ENCODE data around the gene CEP19. TPM values are rescaled to one million over a fixed set of nuclear protein-coding genes. Genes with fewer than 3 reads are reported as not detected.

CEP19 gene
- total RNA-seq, 1 experiment from 2014 or later = 7.1 TPM

DNA sequence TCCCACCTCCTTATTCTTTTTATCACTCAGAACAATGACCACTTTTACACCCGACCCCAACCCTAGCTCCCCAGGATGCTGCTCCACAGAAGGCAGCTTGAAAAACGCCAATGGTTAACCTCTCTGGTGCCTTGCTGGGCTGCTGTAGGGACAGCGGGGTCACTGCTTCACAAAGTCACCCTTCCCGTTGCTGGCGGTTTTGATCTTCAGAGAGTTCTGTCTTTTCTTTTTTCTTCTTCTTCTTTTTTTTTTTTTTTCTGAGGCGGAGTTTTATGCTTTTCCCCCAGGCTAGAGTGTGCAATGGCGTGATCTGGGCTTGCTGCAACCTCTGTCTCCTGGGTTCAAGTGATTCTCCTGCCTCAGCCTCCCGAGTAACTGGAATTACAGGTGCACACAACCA is 20.7 kb downstream of the CEP19 start:
- ChIA-PET POLR2A (interaction anchor here (0.5 kb wide), 1 partner anchor 21 kb away, joined by 4 read pairs; no protein-coding TSS in a partner anchor), CTCF (interaction anchor here (0.6 to 0.7 kb wide), 2 partner anchors 21 to 424 kb away, joined by 3 to 7 read pairs; no protein-coding TSS in a partner anchor)
- no peaks in the 10 kb centered on the region for H3K27me3 ChIP-seq (ENCODE audit: control insufficient read depth, insufficient read depth, low read length)
- H3K36me3 ChIP-seq (ENCODE audit: control insufficient read depth, insufficient read depth, low read length) = no peaks in the 10 kb centered on the region
- in situ Hi-C loops (cut with HindIII; ENCODE audit: low pct_unique_long_range_greater_than_20kb, low sequenced_read_pairs) (no loop called here), intact Hi-C loops (cut with micrococcal nuclease; ENCODE audit: unreplicated experiment) (no loop called here)
- TF ChIP-seq, protein P1, sequence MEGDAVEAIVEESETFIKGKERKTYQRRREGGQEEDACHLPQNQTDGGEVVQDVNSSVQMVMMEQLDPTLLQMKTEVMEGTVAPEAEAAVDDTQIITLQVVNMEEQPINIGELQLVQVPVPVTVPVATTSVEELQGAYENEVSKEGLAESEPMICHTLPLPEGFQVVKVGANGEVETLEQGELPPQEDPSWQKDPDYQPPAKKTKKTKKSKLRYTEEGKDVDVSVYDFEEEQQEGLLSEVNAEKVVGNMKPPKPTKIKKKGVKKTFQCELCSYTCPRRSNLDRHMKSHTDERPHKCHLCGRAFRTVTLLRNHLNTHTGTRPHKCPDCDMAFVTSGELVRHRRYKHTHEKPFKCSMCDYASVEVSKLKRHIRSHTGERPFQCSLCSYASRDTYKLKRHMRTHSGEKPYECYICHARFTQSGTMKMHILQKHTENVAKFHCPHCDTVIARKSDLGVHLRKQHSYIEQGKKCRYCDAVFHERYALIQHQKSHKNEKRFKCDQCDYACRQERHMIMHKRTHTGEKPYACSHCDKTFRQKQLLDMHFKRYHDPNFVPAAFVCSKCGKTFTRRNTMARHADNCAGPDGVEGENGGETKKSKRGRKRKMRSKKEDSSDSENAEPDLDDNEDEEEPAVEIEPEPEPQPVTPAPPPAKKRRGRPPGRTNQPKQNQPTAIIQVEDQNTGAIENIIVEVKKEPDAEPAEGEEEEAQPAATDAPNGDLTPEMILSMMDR (IDR thresholded peaks at IDR 0.05) = no peak
- TF ChIP-seq SIN3A (IDR thresholded peaks at IDR 0.05; ENCODE audit: borderline replicate concordance, insufficient read depth, low read depth, low read length) = no peak
- TF ChIP-seq POLR2AphosphoS5 (IDR thresholded peaks at IDR 0.05; ENCODE audit: low read depth, low read length) = no peak
- TF ChIP-seq, protein P2, sequence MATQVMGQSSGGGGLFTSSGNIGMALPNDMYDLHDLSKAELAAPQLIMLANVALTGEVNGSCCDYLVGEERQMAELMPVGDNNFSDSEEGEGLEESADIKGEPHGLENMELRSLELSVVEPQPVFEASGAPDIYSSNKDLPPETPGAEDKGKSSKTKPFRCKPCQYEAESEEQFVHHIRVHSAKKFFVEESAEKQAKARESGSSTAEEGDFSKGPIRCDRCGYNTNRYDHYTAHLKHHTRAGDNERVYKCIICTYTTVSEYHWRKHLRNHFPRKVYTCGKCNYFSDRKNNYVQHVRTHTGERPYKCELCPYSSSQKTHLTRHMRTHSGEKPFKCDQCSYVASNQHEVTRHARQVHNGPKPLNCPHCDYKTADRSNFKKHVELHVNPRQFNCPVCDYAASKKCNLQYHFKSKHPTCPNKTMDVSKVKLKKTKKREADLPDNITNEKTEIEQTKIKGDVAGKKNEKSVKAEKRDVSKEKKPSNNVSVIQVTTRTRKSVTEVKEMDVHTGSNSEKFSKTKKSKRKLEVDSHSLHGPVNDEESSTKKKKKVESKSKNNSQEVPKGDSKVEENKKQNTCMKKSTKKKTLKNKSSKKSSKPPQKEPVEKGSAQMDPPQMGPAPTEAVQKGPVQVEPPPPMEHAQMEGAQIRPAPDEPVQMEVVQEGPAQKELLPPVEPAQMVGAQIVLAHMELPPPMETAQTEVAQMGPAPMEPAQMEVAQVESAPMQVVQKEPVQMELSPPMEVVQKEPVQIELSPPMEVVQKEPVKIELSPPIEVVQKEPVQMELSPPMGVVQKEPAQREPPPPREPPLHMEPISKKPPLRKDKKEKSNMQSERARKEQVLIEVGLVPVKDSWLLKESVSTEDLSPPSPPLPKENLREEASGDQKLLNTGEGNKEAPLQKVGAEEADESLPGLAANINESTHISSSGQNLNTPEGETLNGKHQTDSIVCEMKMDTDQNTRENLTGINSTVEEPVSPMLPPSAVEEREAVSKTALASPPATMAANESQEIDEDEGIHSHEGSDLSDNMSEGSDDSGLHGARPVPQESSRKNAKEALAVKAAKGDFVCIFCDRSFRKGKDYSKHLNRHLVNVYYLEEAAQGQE (IDR thresholded peaks at IDR 0.05; ENCODE audit: insufficient read depth in 1 of 2, low read depth in 2 of 2, low read length in 1 of 2) = no peak
- no peak for TF ChIP-seq TCF7L2 (IDR thresholded peaks at IDR 0.05; ENCODE audit: low read depth, low read length)
- DNase-seq (ENCODE audit: low read depth, low spot score) (no peak), ATAC-seq (no peak)
- H3K4me3 ChIP-seq (ENCODE audit: low read depth in 2 of 2, low read length in 2 of 2) = no peak overlapping the region
- no peaks in the 10 kb centered on the region for H3K4me1 ChIP-seq (ENCODE audit: control insufficient read depth, insufficient read depth, low read length)
- no peak overlapping the region for H3K27ac ChIP-seq (ENCODE audit: low read length)
- BruUV-seq (replicated peaks) = no TSS peak
- H3K9me3 ChIP-seq (ENCODE audit: control insufficient read depth, insufficient read depth, low read depth, low read length) = no peaks in the 10 kb centered on the region

DNA sequence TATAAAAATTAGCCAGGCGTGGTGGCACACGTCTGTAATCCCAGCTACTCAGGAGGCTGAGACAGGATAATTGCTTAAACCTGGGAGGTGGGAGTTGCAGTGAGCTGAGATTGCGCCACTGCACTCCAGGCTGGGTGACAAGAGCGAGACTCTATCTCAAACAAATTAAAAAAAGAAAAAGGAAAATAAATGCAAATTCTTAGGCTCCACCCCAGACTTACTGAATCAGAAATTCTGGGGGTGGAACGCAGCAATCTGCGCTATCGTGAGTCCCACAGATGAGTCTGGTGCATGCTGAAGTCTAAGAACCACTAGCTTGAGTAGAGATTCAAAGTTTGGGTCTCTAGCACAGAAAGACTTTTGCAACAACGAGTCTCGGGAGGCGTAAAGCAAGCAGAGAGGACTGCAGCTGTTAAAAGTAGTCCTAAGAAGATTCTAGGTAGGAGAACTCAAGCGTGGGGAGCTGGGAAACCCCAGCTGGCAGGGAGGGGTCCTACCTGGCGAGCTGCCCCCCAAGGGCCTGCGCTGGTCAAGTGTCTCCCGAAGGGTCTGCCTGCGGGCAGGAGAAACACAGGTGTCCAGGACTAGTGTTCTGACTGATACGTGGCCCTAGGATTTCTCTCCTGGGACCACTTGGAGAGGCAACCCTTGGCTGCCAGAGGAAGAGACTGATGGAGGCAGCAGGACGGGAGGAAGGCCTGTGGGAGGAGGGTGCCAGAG is 21.9 kb downstream of the CEP19 start:
- DNase-seq (ENCODE audit: low read depth, low spot score) (no peak), ATAC-seq (no peak)
- no peaks in the 10 kb centered on the region for H3K27me3 ChIP-seq (ENCODE audit: control insufficient read depth, insufficient read depth, low read length)
- TF ChIP-seq SIN3A (IDR thresholded peaks at IDR 0.05; ENCODE audit: borderline replicate concordance, insufficient read depth, low read depth, low read length) = no peak
- TF ChIP-seq TCF7L2 (IDR thresholded peaks at IDR 0.05; ENCODE audit: low read depth, low read length) = no peak
- TF ChIP-seq, protein P2 (IDR thresholded peaks at IDR 0.05; ENCODE audit: insufficient read depth in 1 of 2, low read depth in 2 of 2, low read length in 1 of 2) = no peak
- TF ChIP-seq POLR2AphosphoS5 (IDR thresholded peaks at IDR 0.05; ENCODE audit: low read depth, low read length) = no peak
- TF ChIP-seq, protein P1 (IDR thresholded peaks at IDR 0.05) = no peak
- H3K27ac ChIP-seq (ENCODE audit: low read length) = no peak overlapping the region
- H3K4me1 ChIP-seq (ENCODE audit: control insufficient read depth, insufficient read depth, low read length) = peaks cover 2% of the 10 kb centered on the region
- in situ Hi-C loops (cut with HindIII; ENCODE audit: low pct_unique_long_range_greater_than_20kb, low sequenced_read_pairs) = no loop called here
- CTCF ChIA-PET = interaction anchor here (0.7 kb wide), 1 partner anchor 1224 kb away, joined by 3 read pairs; no protein-coding TSS in a partner anchor
- no peaks in the 10 kb centered on the region for H3K36me3 ChIP-seq (ENCODE audit: control insufficient read depth, insufficient read depth, low read length)
- BruUV-seq (replicated peaks) = no TSS peak
- POLR2A ChIA-PET = interaction anchor here (0.6 kb wide), 3 partner anchors 63 to 411 kb away, joined by 4 read pairs; no protein-coding TSS in a partner anchor
- H3K4me3 ChIP-seq (ENCODE audit: low read depth in 2 of 2, low read length in 2 of 2) = no peak overlapping the region
- intact Hi-C loops (cut with micrococcal nuclease; ENCODE audit: unreplicated experiment) = loop anchor here (5.0 kb wide), 1 partner anchor 153 kb away; no protein-coding TSS in a partner anchor
- no peaks in the 10 kb centered on the region for H3K9me3 ChIP-seq (ENCODE audit: control insufficient read depth, insufficient read depth, low read depth, low read length)
